M059J (cell line): ENCODE results near the gene PCDHGA12. TPM values are rescaled to one million over a fixed set of nuclear protein-coding genes. Genes with fewer than 3 reads are reported as not detected.
"Not testable (repeated sequence)": the region's sequence is repeated elsewhere in the genome, so short reads cannot be mapped to it uniquely, and the experiment has no call there.

Experiments used
- DNase-seq: peaks from one replicate; pipeline ENCODE4 v3.0.0-alpha.2; 2012; ENCODE audit warnings: low read depth
- total RNA-seq: library from RNA; depleted of rRNA; stranded (reverse); fragments of >200 nt; shearing (Covaris generic); gene quantifications from 2 replicates; pipeline ENCODE4 v1.2.3, GENCODE V29; 2014

Gene PCDHGA12
- total RNA-seq, 1 experiment from 2014 or later = not detected

DNA sequence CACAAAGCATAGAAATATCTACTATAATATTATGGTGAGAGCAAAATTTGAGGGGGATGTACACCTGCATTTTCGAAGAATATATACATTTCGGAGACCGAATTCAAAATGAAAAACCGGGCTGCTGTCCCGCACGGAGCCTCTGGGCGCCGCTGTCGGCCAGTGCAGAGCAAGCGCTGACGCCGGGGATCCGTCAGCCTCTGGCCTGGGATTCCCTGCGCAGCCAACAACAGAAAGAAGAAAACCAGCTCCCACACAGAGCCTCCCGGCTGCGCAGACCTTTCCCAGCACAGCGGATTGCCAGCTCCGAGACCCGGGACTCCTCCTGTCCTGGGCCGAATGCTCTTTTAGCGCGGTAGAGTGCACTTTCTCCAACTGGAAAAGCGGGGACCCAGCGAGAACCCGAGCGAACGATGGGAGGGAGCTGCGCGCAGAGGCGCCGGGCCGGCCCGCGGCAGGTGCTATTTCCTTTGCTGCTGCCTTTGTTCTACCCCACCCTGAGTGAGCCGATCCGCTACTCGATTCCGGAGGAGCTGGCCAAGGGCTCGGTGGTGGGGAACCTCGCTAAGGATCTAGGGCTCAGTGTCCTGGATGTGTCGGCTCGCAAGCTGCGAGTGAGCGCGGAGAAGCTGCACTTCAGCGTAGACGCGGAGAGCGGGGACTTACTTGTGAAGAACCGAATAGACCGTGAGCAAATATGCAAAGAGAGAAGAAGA lies 22.4 kb upstream of the PCDHGA12 start, which contains the start of gene PCDHGB6:
TSS of gene PCDHGB6 (plus strand) at position 232 of the 716 bp plus-strand sequence. CDS start at position 414, 182 bp downstream.
- DNase-seq = not testable (repeated sequence)

DNA sequence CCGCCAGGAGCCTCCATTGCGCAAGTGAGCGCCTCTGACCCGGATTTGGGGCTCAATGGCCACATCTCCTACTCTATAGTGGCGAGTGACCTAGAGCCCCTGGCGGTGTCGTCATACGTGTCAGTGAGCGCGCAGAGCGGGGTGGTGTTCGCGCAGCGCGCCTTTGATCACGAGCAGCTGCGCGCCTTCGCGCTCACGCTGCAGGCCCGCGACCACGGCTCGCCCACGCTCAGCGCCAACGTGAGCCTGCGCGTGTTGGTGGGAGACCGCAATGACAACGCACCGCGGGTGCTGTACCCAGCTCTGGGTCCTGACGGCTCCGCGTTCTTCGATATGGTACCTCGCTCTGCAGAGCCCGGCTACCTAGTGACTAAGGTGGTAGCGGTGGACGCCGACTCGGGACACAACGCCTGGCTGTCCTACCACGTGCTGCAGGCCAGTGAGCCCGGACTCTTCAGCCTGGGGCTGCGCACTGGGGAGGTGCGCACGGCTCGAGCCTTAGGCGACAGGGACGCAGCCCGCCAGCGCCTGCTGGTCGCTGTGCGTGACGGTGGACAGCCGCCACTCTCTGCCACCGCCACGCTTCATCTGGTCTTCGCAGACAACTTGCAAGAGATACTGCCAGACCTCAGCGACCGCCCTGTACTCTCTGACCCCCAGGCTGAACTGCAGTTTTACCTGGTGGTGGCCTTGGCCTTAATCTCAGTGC lies 20.6 kb upstream of the PCDHGA12 start:
- no peak for DNase-seq

DNA sequence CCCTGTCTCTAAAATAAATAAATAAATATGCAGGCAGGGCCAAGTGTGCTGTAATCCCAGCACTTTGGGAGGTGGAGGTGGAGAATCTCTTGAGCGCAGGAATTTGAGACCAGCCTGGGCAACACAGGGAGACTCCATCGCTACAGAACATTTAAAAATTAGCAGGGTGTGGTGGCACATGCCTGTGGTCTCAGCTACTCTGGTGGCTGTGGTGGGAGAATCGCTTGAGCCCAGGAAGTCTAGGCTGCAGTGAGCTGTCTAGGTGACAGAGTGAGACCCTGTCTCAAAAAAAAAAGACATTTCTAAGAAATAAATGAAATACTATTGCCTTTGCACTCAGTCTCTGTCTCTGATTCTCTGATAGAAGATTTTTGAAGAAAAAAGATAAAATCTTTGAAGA lies 18.7 kb upstream of the PCDHGA12 start:
- no peak for DNase-seq

DNA sequence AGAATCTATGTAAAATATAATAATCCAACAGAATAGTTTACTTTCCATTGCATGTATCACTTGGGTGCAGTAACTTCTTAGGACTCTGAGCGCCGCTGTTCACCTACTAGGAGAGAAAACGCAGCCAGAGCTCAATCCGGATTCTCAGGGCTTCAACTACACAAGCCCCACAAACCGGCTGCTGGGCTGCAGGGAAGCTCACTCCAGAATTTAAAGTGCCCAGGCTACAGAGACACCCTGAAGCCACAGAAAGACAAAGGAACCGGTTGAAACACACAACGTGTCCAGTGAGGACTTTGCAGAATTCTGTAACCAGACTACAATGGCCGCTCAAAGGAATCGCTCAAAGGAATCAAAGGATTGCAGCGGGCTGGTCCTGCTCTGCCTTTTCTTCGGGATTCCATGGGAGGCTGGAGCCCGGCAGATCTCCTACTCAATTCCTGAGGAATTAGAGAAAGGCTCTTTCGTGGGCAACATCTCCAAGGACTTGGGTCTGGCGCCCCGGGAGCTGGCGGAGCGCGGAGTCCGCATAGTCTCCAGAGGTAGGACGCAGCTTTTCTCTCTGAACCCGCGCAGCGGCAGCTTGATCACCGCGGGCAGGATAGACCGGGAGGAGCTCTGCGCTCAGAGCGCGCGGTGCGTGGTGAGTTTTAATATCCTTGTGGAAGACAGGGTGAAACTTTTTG lies 17.3 kb upstream of the PCDHGA12 start, which contains the start of gene PCDHGA10:
TSS of gene PCDHGA10 (plus strand) at position 134 of the 686 bp plus-strand sequence. CDS start at position 323, 189 bp downstream.
- DNase-seq = peak; percentile 36

DNA sequence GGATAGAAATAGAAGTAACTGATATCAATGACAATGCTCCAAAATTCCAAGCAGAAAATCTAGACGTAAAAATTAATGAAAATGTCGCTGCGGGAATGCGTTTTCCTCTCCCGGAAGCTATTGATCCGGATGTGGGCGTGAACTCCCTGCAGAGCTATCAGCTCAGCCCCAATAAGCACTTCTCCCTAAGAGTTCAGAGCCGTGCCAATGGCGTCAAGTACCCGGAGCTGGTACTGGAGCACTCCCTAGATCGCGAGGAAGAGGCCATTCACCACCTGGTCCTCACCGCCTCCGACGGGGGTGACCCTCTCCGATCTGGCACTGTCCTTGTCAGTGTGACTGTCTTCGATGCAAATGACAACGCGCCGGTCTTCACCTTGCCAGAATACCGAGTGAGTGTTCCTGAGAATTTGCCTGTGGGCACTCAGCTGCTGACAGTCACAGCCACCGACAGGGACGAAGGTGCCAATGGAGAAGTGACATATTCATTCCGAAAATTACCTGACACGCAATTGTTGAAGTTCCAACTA lies 16.7 kb upstream of the PCDHGA12 start:
- no peak for DNase-seq

- DNase-seq = not testable (repeated sequence)
These were observed 15.6 kb upstream of the PCDHGA12 start for GRCh38 chr5:141414548-141415274.

DNA sequence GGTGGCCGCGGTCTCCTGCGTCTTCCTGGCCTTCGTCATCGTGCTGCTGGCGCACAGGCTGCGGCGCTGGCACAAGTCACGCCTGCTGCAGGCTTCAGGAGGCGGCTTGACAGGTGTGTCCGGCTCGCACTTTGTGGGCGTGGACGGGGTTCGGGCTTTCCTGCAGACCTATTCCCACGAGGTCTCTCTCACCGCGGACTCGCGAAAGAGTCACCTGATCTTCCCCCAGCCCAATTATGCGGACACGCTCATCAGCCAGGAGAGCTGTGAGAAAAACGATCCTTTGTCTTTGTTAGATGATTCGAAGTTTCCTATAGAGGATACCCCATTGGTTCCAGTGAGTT lies 15.1 kb upstream of the PCDHGA12 start:
- DNase-seq = not testable (repeated sequence)

- DNase-seq = peak; percentile 82
These were observed 12.7 kb upstream of the PCDHGA12 start, which contains the start of gene PCDHGB7 for GRCh38 chr5:141417494-141418172. Gene PCDHGB7, plus strand, starts transcription at chr5:141417677. Its CDS starts 183 bp downstream, at chr5:141417860.

DNA sequence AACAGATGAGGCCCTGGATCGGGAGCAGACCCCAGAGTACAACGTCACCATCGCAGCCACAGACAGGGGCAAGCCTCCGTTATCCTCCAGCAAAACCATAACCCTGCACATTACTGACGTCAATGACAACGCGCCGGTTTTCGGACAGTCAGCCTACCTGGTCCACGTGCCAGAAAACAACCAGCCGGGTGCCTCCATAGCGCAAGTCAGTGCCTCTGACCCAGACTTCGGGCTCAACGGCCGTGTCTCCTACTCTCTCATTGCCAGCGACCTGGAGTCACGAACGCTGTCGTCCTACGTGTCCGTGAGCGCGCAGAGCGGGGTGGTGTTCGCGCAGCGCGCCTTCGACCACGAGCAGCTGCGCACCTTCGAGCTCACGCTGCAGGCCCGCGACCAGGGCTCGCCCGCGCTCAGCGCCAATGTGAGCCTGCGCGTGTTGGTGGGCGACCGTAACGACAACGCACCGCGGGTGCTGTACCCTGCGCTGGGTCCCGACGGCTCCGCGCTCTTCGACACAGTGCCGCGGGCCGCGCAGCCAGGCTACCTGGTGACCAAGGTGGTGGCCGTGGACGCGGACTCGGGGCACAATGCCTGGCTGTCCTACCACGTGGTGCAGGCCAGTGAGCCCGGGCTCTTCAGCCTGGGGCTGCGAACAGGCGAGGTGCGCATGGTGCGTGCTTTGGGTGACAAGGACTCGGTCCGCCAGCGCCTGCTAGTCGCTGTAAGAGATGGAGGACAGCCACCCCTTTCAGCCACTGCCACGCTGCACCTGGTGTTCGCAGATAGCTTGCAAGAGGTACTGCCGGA lies 11.0 kb upstream of the PCDHGA12 start:
- no peak for DNase-seq

GRCh38 chr5:141420855-141421488 lies 9.3 kb upstream of the PCDHGA12 start, which contains the start of gene PCDHGA11:
Gene PCDHGA11, plus strand, starts transcription at chr5:141421051. Its CDS starts 177 bp downstream, at chr5:141421228.
- DNase-seq = no peak

DNA sequence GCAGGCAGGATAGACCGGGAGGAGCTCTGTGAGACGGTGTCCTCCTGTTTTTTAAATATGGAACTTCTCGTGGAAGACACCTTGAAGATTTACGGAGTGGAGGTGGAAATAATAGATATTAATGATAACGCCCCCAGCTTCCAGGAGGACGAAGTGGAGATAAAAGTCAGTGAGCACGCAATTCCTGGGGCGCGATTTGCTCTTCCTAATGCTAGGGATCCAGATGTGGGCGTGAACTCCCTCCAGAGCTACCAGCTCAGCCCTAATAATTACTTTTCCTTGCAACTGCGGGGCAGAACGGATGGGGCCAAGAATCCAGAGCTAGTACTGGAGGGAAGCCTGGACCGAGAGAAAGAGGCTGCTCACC lies 8.8 kb upstream of the PCDHGA12 start:
- DNase-seq = no peak

DNA sequence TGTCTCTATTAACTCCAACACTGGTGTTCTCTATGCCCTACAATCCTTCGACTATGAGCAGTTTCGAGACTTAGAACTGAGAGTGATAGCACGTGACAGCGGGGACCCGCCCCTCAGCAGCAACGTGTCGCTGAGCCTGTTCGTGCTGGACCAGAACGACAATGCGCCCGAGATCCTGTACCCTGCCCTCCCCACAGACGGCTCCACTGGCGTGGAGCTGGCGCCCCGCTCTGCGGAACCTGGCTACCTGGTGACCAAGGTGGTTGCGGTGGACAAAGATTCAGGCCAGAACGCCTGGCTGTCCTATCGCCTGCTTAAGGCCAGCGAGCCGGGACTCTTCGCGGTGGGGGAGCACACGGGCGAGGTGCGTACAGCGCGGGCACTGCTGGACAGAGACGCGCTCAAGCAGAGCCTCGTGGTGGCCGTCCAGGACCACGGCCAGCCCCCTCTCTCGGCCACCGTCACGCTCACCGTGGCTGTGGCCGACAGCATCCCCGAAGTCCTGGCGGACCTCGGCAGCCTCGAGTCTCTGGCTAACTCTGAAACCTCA lies 7.5 kb upstream of the PCDHGA12 start:
- DNase-seq = no peak

GRCh38 chr5:141427783-141428426 lies 2.4 kb upstream of the PCDHGA12 start:
- no peak for DNase-seq

DNA sequence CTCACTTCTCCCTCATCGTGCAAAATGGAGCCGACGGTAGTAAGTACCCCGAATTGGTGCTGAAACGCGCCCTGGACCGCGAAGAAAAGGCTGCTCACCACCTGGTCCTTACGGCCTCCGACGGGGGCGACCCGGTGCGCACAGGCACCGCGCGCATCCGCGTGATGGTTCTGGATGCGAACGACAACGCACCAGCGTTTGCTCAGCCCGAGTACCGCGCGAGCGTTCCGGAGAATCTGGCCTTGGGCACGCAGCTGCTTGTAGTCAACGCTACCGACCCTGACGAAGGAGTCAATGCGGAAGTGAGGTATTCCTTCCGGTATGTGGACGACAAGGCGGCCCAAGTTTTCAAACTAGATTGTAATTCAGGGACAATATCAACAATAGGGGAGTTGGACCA lies 979 bp downstream of the PCDHGA12 start:
- DNase-seq = no peak

DNA sequence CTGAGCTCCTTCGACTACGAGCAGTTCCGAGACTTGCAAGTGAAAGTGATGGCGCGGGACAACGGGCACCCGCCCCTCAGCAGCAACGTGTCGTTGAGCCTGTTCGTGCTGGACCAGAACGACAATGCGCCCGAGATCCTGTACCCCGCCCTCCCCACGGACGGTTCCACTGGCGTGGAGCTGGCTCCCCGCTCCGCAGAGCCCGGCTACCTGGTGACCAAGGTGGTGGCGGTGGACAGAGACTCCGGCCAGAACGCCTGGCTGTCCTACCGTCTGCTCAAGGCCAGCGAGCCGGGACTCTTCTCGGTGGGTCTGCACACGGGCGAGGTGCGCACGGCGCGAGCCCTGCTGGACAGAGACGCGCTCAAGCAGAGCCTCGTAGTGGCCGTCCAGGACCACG lies 2.0 kb downstream of the PCDHGA12 start:
- DNase-seq = not testable (repeated sequence)

DNA sequence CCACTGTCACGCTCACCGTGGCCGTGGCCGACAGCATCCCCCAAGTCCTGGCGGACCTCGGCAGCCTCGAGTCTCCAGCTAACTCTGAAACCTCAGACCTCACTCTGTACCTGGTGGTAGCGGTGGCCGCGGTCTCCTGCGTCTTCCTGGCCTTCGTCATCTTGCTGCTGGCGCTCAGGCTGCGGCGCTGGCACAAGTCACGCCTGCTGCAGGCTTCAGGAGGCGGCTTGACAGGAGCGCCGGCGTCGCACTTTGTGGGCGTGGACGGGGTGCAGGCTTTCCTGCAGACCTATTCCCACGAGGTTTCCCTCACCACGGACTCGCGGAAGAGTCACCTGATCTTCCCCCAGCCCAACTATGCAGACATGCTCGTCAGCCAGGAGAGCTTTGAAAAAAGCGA lies 2.4 kb downstream of the PCDHGA12 start:
- DNase-seq = not testable (repeated sequence)

DNA sequence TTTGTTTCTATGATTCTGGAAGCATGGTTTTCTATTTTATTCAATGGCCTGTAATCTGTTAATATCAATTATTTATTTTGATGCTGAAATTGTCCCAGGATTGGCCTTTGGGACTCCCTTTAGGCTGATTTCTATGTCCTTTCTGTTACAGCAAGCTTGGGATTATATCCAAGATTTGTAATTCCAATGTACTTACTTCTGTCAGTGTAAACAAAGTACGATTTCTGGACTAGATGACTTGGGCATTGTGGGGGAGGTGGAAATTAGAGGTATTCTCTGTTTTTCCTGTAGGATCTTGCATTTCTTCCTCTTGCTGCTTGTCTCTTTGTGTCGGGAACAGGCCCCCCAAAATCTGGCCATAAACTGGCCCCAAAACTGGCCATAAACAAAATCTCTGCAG lies 3.7 kb downstream of the PCDHGA12 start:
- no peak for DNase-seq

- DNase-seq = no peak
These were observed 6.9 kb downstream of the PCDHGA12 start for GRCh38 chr5:141437221-141437620.
